B cell (primary cell): ENCODE measurements around the gene MALL. TPM values are rescaled to one million over a fixed set of nuclear protein-coding genes. Genes with fewer than 3 reads are reported as not detected.
"Not testable (repeated sequence)": the region's sequence is repeated elsewhere in the genome, so short reads cannot be mapped to it uniquely, and the experiment has no call there.

ENCODE experiments used
- ATAC-seq: fragments of 200-7000 bp; cut with Tn5 transposase; one replicate; pipeline ENCODE4 v1.10.0; 2021; ENCODE audit warnings: low read depth, mild to moderate bottlenecking, moderate number of reproducible peaks, moderate library complexity
- CTCF ChIA-PET: fragments of 350-600 bp; sonication (Branson Sonifier 250); formaldehyde crosslinking; loops from one replicate; lab custom pipeline; 2021; ENCODE audit warnings: antibody characterized with exemption, inconsistent platforms; lab: Charles Lee
- POLR2A ChIA-PET: fragments of 350-600 bp; sonication (Branson Sonifier 250); formaldehyde crosslinking; loops from one replicate; lab custom pipeline; 2021; ENCODE audit warnings: antibody characterized with exemption; lab: Charles Lee
- DNase-seq: peaks from one replicate; pipeline ENCODE4 v3.0.0; 2013
- H2AFZ ChIP-seq: 2 replicates; pipeline ENCODE4 v1.6.1; 2012; ENCODE audit warnings: mild to moderate bottlenecking, low read depth, low read length; ENCODE audit not compliant: insufficient read depth, poor library complexity, severe bottlenecking
- H3K27ac ChIP-seq, 2 donors: 1 replicate in 1 of 2; 2 replicates in 1 of 2; pipeline ENCODE4 v1.5.1; 2012 to 2013; ENCODE audit warnings: low read length in 2 of 2, mild to moderate bottlenecking in 2 of 2, moderate library complexity in 1 of 2
- H3K27me3 ChIP-seq, 4 experiments: fragments of 200-600 bp in 1 of 4; sonication (generic) in 1 of 4; replicated peaks in 1 of 4; 1 replicate in 2 of 4; 2 replicates in 2 of 4; pipeline versions ENCODE4 v1.6.1 to v1.7.0; 2013 to 2016; ENCODE audit warnings: low read length in 3 of 4, mild to moderate bottlenecking in 2 of 4, mixed read lengths in 1 of 4, moderate library complexity in 1 of 4; ENCODE audit not compliant: insufficient read depth in 4 of 4, control insufficient read depth in 3 of 4; ENCODE audit errors: control extremely low read depth in 1 of 4
- H3K36me3 ChIP-seq, 2 experiments: replicated peaks in 1 of 2; 1 replicate in 1 of 2; 2 replicates in 1 of 2; pipeline versions ENCODE4 v1.6.1 to v1.7.1; 2013; ENCODE audit warnings: low read length in 1 of 2; ENCODE audit not compliant: insufficient read depth in 2 of 2, control insufficient read depth in 1 of 2; ENCODE audit errors: control extremely low read depth in 1 of 2, extremely low read depth in 1 of 2
- H3K4me1 ChIP-seq, 2 donors: fragments of 200-600 bp in 1 of 2; sonication (generic) in 1 of 2; 1 replicate in 1 of 2; 2 replicates in 1 of 2; pipeline versions ENCODE4 v1.5.1 to v1.6.1; 2013 to 2017; ENCODE audit warnings: low read length in 2 of 2; ENCODE audit not compliant: control insufficient read depth in 2 of 2, insufficient read depth in 2 of 2
- H3K4me2 ChIP-seq: replicated peaks from 2 replicates; pipeline ENCODE3; 2012; ENCODE audit warnings: mild to moderate bottlenecking, low read depth, low read length; ENCODE audit not compliant: poor library complexity, severe bottlenecking
- H3K4me3 ChIP-seq, 5 experiments: fragments of 200-600 bp in 1 of 5; sonication (generic) in 1 of 5; 1 replicate in 3 of 5; 2 replicates in 2 of 5; pipeline versions ENCODE4 v1.5.1 to v1.7.0; 2011 to 2016; ENCODE audit warnings: low read length in 4 of 5, mild to moderate bottlenecking in 4 of 5, low read depth in 2 of 5, control low read depth in 1 of 5, moderate library complexity in 1 of 5; ENCODE audit not compliant: insufficient read depth in 1 of 5; ENCODE audit errors: control extremely low read depth in 1 of 5, extremely low read depth in 1 of 5
- H3K79me2 ChIP-seq: fragments of 200-600 bp; sonication (generic); one replicate; pipeline ENCODE4 v1.6.0; 2016; ENCODE audit warnings: low read length; ENCODE audit not compliant: control insufficient read depth, insufficient read depth
- H3K9ac ChIP-seq: fragments of 200-600 bp; sonication (generic); 2 replicates; pipeline ENCODE4 v1.6.1; 2017; ENCODE audit warnings: mild to moderate bottlenecking, low read length, moderate library complexity
- H3K9me3 ChIP-seq, 3 donors: one replicate each; pipeline versions ENCODE4 v1.6.1 to v1.7.1; 2013; ENCODE audit warnings: low read length in 2 of 3; ENCODE audit not compliant: control insufficient read depth in 2 of 3, insufficient read depth in 1 of 3; ENCODE audit errors: control extremely low read depth in 1 of 3
- H4K20me1 ChIP-seq: 2 replicates; pipeline ENCODE4 v1.6.0; 2012; ENCODE audit warnings: mild to moderate bottlenecking, low read length; ENCODE audit not compliant: insufficient read depth, control insufficient read depth, poor library complexity, severe bottlenecking
- H3K27ac Mint-ChIP-seq: one replicate; pipeline ENCODE4 v1.8.0; 2021; ENCODE audit warnings: mixed read lengths
- H3K27me3 Mint-ChIP-seq: one replicate; pipeline ENCODE4 v1.8.0; 2021; ENCODE audit warnings: mixed read lengths
- H3K4me1 Mint-ChIP-seq: one replicate; pipeline ENCODE4 v1.8.0; 2021; ENCODE audit warnings: mixed read lengths
- H3K4me3 Mint-ChIP-seq: one replicate; pipeline ENCODE4 v1.8.0; 2021; ENCODE audit warnings: mixed read lengths
- H3K9me3 Mint-ChIP-seq: one replicate; pipeline ENCODE4 v1.8.0; 2022; ENCODE audit warnings: mixed read lengths; ENCODE audit not compliant: insufficient read depth
- WGBS: methylation state at CpG from one replicate; pipeline ENCODE4 v1.1.5; 2013; ENCODE audit warnings: missing lambda C conversion rate; ENCODE audit not compliant: insufficient coverage; 5-methylcytosine and 5-hydroxymethylcytosine counted together
- intact Hi-C: fragments of 100-400 bp; cut with micrococcal nuclease; formaldehyde crosslinking; loops from one replicate; pipeline ENCODE4 v1.10.0; 2022
- polyA plus RNA-seq: library from polyadenylated mRNA; depleted of rRNA; stranded (reverse); fragments of >200 nt; gene quantifications from 2 replicates; pipeline ENCODE4 v1.2.3, GENCODE V29; 2012
- total RNA-seq, 2 donors: library from RNA; stranded (reverse); fragments of 120-200 nt in 1 of 2; gene quantifications; 1 replicate in 1 of 2; 2 replicates in 1 of 2; pipeline versions ENCODE4 v1.2.3 to v1.2.4, GENCODE V29; 2013 to 2022

MALL gene
- total and polyA plus RNA-seq, 2 donors (not counting 1 experiment from before 2014, with no cell fraction given), result not detected

GRCh38 chr2:110050222-110050621 is 65.4 kb downstream of the MALL start:
- CTCF ChIA-PET, H3K9me3 Mint-ChIP-seq, H3K27ac Mint-ChIP-seq, H3K9me3 ChIP-seq, ATAC-seq, H3K79me2 ChIP-seq, H3K27ac ChIP-seq, H3K9ac ChIP-seq, H3K4me1 ChIP-seq, H3K27me3 ChIP-seq, H4K20me1 ChIP-seq, H3K4me3 ChIP-seq, H3K4me1 Mint-ChIP-seq, H3K4me3 Mint-ChIP-seq, H3K27me3 Mint-ChIP-seq, intact Hi-C loops, H3K4me2 ChIP-seq, POLR2A ChIA-PET, H2AFZ ChIP-seq, H3K36me3 ChIP-seq, DNase-seq: not testable (repeated sequence)
- WGBS, result no CpG with 5 or more reads among the region's 5 CpGs

- H3K4me1 Mint-ChIP-seq, DNase-seq: not testable (repeated sequence)
Observed at GRCh38 chr2:110049769-110050168, 65.9 kb downstream of the MALL start.

GRCh38 chr2:110048255-110049197 is 67.1 kb downstream of the MALL start:
- H3K27me3 ChIP-seq, POLR2A ChIA-PET, H3K27me3 Mint-ChIP-seq, H3K27ac Mint-ChIP-seq, H3K79me2 ChIP-seq, H3K4me3 ChIP-seq, H3K4me1 ChIP-seq, H3K4me1 Mint-ChIP-seq, ATAC-seq, H3K4me2 ChIP-seq, H3K9me3 ChIP-seq, H3K36me3 ChIP-seq, CTCF ChIA-PET, H3K4me3 Mint-ChIP-seq, intact Hi-C loops, H3K9ac ChIP-seq, H2AFZ ChIP-seq, H4K20me1 ChIP-seq, H3K9me3 Mint-ChIP-seq, H3K27ac ChIP-seq: not testable (repeated sequence)
- peak; percentile 2 for DNase-seq
- WGBS, result 84% methylated on average over 2 of the region's 16 CpGs

More at GRCh38 chr2:110049769-110050168, 65.9 kb downstream of the MALL start:
- H3K27ac ChIP-seq, POLR2A ChIA-PET, ATAC-seq, CTCF ChIA-PET, H3K36me3 ChIP-seq, H3K4me1 ChIP-seq, H3K27me3 Mint-ChIP-seq, H3K27ac Mint-ChIP-seq, H4K20me1 ChIP-seq, H3K27me3 ChIP-seq, H3K9ac ChIP-seq, H3K9me3 Mint-ChIP-seq, H3K4me3 ChIP-seq, H3K9me3 ChIP-seq, H3K4me2 ChIP-seq, H3K4me3 Mint-ChIP-seq, H2AFZ ChIP-seq, intact Hi-C loops, H3K79me2 ChIP-seq: not testable (repeated sequence)
- no CpG with 5 or more reads among the region's 5 CpGs for WGBS

GRCh38 chr2:110047225-110047624 is 68.4 kb downstream of the MALL start:
- H3K9me3 Mint-ChIP-seq, H4K20me1 ChIP-seq, H3K27ac ChIP-seq, H3K4me1 Mint-ChIP-seq, H3K4me2 ChIP-seq, H3K79me2 ChIP-seq, intact Hi-C loops, H3K9ac ChIP-seq, H3K4me3 Mint-ChIP-seq, H3K27me3 ChIP-seq, H3K4me3 ChIP-seq, POLR2A ChIA-PET, ATAC-seq, DNase-seq, H3K9me3 ChIP-seq, H3K36me3 ChIP-seq, H2AFZ ChIP-seq, H3K27me3 Mint-ChIP-seq, H3K4me1 ChIP-seq, CTCF ChIA-PET, H3K27ac Mint-ChIP-seq: not testable (repeated sequence)
- no CpG with 5 or more reads among the region's 4 CpGs for WGBS
